ENCODE measurements around the gene GRID1.

DNA sequence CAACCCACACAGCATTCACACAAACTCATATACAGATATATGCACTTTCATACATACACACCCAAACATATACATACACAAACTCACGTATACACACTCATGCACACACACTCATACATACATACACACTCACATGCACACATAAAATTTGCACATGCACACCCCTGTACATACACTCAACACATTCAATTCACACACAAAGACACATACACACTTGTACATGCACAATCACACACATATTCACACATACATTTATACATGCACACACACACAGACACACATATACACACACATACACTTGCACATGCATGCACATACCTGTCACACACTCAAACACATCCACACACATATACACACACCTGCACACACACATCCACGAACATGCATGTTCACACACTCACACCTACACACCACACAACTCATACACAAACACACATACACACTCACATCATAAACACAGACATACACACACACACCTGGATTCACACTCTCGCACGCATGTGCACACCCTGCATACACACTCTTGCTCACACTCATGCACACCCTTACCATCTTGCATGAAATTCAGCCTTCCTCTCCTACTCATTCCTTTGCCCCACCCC is 451.2 kb downstream of the GRID1 start:
- TF ChIP-seq, protein P1, sequence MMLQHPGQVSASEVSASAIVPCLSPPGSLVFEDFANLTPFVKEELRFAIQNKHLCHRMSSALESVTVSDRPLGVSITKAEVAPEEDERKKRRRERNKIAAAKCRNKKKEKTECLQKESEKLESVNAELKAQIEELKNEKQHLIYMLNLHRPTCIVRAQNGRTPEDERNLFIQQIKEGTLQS (CRISPR knock-in tag; conservative IDR thresholded peaks at IDR 0.05) = no peak
- no peak for TF ChIP-seq ZNF121 (CRISPR knock-in tag; IDR thresholded peaks at IDR 0.05)
- no peak for TF ChIP-seq ZNF317 (CRISPR knock-in tag; IDR thresholded peaks at IDR 0.05; ENCODE audit: borderline replicate concordance, low read depth)
- TF ChIP-seq, protein P2, sequence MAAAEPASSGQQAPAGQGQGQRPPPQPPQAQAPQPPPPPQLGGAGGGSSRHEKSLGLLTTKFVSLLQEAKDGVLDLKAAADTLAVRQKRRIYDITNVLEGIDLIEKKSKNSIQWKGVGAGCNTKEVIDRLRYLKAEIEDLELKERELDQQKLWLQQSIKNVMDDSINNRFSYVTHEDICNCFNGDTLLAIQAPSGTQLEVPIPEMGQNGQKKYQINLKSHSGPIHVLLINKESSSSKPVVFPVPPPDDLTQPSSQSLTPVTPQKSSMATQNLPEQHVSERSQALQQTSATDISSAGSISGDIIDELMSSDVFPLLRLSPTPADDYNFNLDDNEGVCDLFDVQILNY (CRISPR knock-in tag; IDR thresholded peaks at IDR 0.05) = no peak
- TF ChIP-seq, protein P3, sequence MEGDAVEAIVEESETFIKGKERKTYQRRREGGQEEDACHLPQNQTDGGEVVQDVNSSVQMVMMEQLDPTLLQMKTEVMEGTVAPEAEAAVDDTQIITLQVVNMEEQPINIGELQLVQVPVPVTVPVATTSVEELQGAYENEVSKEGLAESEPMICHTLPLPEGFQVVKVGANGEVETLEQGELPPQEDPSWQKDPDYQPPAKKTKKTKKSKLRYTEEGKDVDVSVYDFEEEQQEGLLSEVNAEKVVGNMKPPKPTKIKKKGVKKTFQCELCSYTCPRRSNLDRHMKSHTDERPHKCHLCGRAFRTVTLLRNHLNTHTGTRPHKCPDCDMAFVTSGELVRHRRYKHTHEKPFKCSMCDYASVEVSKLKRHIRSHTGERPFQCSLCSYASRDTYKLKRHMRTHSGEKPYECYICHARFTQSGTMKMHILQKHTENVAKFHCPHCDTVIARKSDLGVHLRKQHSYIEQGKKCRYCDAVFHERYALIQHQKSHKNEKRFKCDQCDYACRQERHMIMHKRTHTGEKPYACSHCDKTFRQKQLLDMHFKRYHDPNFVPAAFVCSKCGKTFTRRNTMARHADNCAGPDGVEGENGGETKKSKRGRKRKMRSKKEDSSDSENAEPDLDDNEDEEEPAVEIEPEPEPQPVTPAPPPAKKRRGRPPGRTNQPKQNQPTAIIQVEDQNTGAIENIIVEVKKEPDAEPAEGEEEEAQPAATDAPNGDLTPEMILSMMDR (IDR thresholded peaks at IDR 0.05) = no peak

Data from WTC11 (cell line).